GM21360 (cell line): ENCODE data around the gene CEACAM5.
"Not testable (repeated sequence)": the region's sequence is repeated elsewhere in the genome, so short reads cannot be mapped to it uniquely, and the experiment has no call there.

Experiments
- ATAC-seq: cut with Tn5 transposase; IDR thresholded peaks from one replicate; pipeline ENCODE4 v1.9.1; 2021; ENCODE audit warnings: mild to moderate bottlenecking, moderate library complexity; ENCODE audit not compliant: unreplicated experiment

CEACAM5 gene

GRCh38 chr19:41699968-41700323 lies 8.5 kb upstream of the CEACAM5 start:
- ATAC-seq, result no peak

- ATAC-seq, result no peak
These were observed 7.8 kb upstream of the CEACAM5 start for GRCh38 chr19:41700381-41701195.

GRCh38 chr19:41701401-41702075 lies 6.9 kb upstream of the CEACAM5 start:
- no peak for ATAC-seq

GRCh38 chr19:41702171-41702651 lies 6.2 kb upstream of the CEACAM5 start:
- no peak for ATAC-seq

GRCh38 chr19:41703602-41704293 lies 4.7 kb upstream of the CEACAM5 start:
- no peak for ATAC-seq

GRCh38 chr19:41705393-41706174 lies 2.8 kb upstream of the CEACAM5 start:
- no peak for ATAC-seq

- ATAC-seq, result no peak
These were observed 1.5 kb upstream of the CEACAM5 start for GRCh38 chr19:41706741-41707501.

- ATAC-seq, result no peak
These were observed 969 bp upstream of the CEACAM5 start for GRCh38 chr19:41707502-41707812.

GRCh38 chr19:41707871-41708371 lies 505 bp upstream of the CEACAM5 start:
- ATAC-seq, result no peak

GRCh38 chr19:41709516-41709915 lies 1.1 kb downstream of the CEACAM5 start:
- ATAC-seq, result not testable (repeated sequence)

- no peak for ATAC-seq
These were observed 1.7 kb downstream of the CEACAM5 start for GRCh38 chr19:41709951-41710645.

- no peak for ATAC-seq
These were observed 3.2 kb downstream of the CEACAM5 start for GRCh38 chr19:41711376-41712261.

GRCh38 chr19:41714598-41714997 lies 6.2 kb downstream of the CEACAM5 start:
- no peak for ATAC-seq

- no peak for ATAC-seq
These were observed 10.3 kb downstream of the CEACAM5 start for GRCh38 chr19:41718761-41719160.

- no peak for ATAC-seq
These were observed 11.7 kb downstream of the CEACAM5 start for GRCh38 chr19:41720103-41720502.

- no peak for ATAC-seq
These were observed 18.1 kb downstream of the CEACAM5 start for GRCh38 chr19:41726493-41726892.

GRCh38 chr19:41734156-41734555 lies 25.7 kb downstream of the CEACAM5 start:
- ATAC-seq, result no peak

GRCh38 chr19:41734585-41734984 lies 26.2 kb downstream of the CEACAM5 start:
- ATAC-seq, result no peak
